ENCODE results near the gene RYR2.

The RYR2 gene

DNA sequence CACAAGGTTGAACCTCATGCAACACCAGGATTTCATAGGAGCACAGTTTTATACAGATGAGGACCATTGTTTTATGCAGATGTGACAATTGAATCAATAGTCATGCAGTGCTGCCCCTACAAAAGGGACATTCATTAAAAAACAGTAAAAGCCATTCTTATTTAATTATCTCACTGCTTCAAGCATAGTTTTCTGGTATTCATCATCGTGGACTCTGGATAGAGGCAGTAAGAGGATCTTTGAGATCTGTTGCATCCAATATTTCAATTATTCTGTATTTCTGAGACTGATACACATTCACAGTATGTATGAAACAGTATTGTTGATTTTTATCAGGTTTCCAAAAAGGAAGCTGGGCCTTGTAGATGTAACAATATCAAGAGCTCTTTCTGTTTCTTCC lies 237.6 kb downstream of the RYR2 start:
- DNase-seq = no peak
- Mint-ChIP-seq H3K9me3 (no peaks in the 10 kb centered on the region), H3K4me1 (no peaks in the 10 kb centered on the region), H3K27ac (no peak overlapping the region), H3K4me3 (no peak overlapping the region), H3K36me3 (ENCODE audit: low read depth) (no peaks in the 10 kb centered on the region), H3K27me3 (ENCODE audit: low read depth, poor library complexity) (peaks cover 3% of the 10 kb centered on the region)
- TF ChIP-seq, protein P1, sequence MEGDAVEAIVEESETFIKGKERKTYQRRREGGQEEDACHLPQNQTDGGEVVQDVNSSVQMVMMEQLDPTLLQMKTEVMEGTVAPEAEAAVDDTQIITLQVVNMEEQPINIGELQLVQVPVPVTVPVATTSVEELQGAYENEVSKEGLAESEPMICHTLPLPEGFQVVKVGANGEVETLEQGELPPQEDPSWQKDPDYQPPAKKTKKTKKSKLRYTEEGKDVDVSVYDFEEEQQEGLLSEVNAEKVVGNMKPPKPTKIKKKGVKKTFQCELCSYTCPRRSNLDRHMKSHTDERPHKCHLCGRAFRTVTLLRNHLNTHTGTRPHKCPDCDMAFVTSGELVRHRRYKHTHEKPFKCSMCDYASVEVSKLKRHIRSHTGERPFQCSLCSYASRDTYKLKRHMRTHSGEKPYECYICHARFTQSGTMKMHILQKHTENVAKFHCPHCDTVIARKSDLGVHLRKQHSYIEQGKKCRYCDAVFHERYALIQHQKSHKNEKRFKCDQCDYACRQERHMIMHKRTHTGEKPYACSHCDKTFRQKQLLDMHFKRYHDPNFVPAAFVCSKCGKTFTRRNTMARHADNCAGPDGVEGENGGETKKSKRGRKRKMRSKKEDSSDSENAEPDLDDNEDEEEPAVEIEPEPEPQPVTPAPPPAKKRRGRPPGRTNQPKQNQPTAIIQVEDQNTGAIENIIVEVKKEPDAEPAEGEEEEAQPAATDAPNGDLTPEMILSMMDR (IDR thresholded peaks at IDR 0.05) = no peak

DNA sequence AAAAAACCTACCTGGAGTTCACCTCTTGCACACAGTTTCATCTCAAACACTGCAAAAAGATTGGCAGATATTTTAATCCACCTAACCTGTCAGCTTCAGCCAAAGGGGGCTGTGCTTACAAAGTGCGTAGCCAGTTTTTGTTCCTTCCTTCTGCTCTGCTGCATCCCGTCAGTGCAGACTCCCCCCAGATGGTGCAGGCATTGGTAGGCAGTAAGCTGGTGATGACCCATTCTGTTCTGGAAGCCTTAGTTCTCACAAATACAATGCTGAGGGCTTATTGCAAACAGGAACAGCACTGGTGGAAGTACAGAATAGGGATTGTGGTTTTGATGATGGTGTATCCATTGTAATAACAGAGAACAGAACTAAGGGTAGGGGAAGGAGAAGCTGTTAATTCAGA lies 239.5 kb downstream of the RYR2 start:
- no peak for DNase-seq
- H3K27me3 Mint-ChIP-seq (ENCODE audit: low read depth, poor library complexity) = peaks cover 3% of the 10 kb centered on the region
- no peaks in the 10 kb centered on the region for H3K4me1 Mint-ChIP-seq
- H3K36me3 Mint-ChIP-seq (ENCODE audit: low read depth) = no peaks in the 10 kb centered on the region
- H3K27ac Mint-ChIP-seq = no peak overlapping the region
- no peak overlapping the region for H3K4me3 Mint-ChIP-seq
- H3K9me3 Mint-ChIP-seq = no peaks in the 10 kb centered on the region
- TF ChIP-seq, protein P1 (IDR thresholded peaks at IDR 0.05) = no peak

DNA sequence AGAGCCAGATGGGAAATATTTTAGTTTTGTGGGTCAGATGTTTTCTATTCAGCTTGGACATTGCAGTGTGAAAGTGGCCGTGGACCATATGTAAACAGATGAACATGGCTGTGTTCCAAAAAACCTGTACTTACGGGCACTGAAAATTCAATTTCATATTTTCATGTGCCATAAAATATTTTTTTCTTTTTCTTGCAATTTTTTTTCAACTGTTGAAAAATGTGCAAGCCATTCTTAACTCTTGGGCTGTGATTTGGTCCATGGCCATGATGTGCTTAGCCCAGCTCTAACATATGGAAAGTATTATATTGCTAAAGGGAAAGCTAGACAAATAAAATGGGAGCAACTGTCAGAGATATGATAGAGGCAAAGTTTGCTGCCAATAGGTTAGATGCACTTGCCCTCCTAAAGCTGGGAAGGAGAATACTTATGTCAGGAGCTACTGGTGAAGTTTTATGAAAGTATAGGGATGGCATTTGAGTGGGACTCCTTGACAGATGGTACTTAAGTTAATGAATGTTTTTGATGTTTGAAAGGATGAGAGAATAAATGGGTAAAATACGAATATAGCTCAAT lies 240.3 kb downstream of the RYR2 start:
- Mint-ChIP-seq H3K27me3 (ENCODE audit: low read depth, poor library complexity) (peaks cover 3% of the 10 kb centered on the region), H3K4me3 (no peak overlapping the region), H3K27ac (no peak overlapping the region), H3K9me3 (no peaks in the 10 kb centered on the region), H3K36me3 (ENCODE audit: low read depth) (no peaks in the 10 kb centered on the region), H3K4me1 (no peaks in the 10 kb centered on the region)
- TF ChIP-seq, protein P1 (IDR thresholded peaks at IDR 0.05) = no peak
- no peak for DNase-seq

DNA sequence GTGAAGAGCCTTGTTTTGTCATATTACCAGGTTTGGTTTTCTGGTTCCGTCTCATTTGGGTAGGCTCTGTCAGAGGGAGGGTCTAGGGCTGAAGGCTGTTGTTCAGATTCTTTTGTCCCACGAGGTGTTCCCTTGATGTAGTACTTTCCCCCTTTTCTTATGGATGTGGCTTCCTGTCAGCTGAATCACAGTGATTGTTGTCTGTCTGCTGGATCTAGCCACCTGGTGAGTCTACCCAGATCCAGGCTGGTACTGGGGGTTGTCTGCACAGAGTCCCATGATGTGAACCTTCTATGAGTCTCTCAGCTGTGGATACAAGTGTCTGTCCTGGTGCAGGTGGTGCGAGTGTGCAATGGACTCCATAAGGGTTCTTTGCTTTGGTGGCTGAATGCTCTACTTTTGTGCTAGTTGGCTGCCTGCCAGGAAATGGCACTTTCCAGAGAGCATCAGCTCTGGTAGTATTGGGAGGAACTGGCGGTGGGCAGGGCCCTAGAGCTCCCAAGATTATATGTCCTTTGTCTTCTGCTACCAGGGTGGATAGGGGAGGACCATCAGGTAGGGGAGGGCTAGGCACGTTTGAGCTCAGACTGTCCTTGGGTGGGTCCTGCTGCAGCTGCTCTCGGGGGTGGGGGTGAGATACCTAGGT lies 246.0 kb downstream of the RYR2 start:
- no peak overlapping the region for H3K27ac Mint-ChIP-seq
- H3K27me3 Mint-ChIP-seq (ENCODE audit: low read depth, poor library complexity) = no peaks in the 10 kb centered on the region
- TF ChIP-seq, protein P1 (IDR thresholded peaks at IDR 0.05) = no peak

DNA sequence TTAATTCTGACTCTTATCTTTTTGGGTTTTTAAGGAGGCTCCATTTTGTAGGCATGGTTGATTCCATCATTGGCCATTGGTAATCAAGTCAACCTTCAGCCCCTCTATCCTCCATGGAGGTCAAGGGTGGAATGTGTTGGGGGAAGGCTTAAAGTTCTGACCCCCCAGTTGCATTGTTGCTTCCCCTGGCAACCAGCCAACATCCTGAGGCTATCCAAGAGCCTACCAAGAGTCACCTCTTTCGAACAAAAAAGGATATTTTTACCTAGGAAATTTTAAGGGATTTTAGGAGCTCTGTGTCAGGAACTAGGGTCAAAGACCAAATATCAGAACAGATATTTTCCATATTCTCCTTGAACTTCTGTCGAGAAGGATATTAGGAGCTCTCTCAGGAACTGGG lies 251.8 kb downstream of the RYR2 start:
- Mint-ChIP-seq H3K4me1 (no peaks in the 10 kb centered on the region), H3K36me3 (ENCODE audit: low read depth) (no peaks in the 10 kb centered on the region), H3K27me3 (ENCODE audit: low read depth, poor library complexity) (no peaks in the 10 kb centered on the region), H3K27ac (no peak overlapping the region), H3K9me3 (no peaks in the 10 kb centered on the region), H3K4me3 (no peak overlapping the region)
- TF ChIP-seq, protein P1 (IDR thresholded peaks at IDR 0.05) = no peak
- no peak for DNase-seq

More for the DNA sequence above, 246.0 kb downstream of the RYR2 start:
- Mint-ChIP-seq H3K4me3 (no peak overlapping the region), H3K36me3 (ENCODE audit: low read depth) (no peaks in the 10 kb centered on the region), H3K4me1 (no peaks in the 10 kb centered on the region), H3K9me3 (peaks cover 6% of the 10 kb centered on the region)
- DNase-seq = no peak

DNA sequence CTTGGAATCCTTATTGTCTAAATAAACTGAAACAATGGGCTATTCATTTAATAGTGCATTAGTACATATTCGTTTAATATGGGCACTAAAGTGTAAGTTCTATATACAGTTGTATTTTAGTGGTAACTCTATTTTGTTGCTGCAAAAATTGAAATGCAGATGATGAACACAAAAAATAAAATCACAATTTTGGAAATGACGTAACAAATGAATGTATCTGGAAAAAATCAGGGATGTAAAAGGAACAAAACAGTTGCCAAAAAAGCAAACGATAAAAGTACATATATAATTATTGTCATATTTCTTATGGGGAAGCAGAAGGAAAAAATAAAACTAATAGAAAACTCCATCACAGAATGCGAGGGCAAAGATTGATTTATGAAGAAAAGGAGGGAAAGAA lies 254.9 kb downstream of the RYR2 start:
- Mint-ChIP-seq H3K9me3 (no peaks in the 10 kb centered on the region), H3K27me3 (ENCODE audit: low read depth, poor library complexity) (no peaks in the 10 kb centered on the region), H3K4me3 (no peak overlapping the region), H3K27ac (no peak overlapping the region), H3K36me3 (ENCODE audit: low read depth) (no peaks in the 10 kb centered on the region), H3K4me1 (no peaks in the 10 kb centered on the region)
- TF ChIP-seq, protein P1 (IDR thresholded peaks at IDR 0.05) = no peak
- DNase-seq = no peak

Data from nephron progenitor cell (in vitro differentiated cells).